GM23338 (cell line): ENCODE data around the gene OGA. TPM values are rescaled to one million over a fixed set of nuclear protein-coding genes. Genes with fewer than 3 reads are reported as not detected.

ENCODE experiments used
- ATAC-seq: fragments of 200-7000 bp; cut with Tn5 transposase; 3 replicates; pipeline ENCODE4 v1.9.1; 2020
- DNase-seq: peaks from one replicate; pipeline ENCODE4 v3.0.0-alpha.2; 2015; ENCODE audit warnings: low spot score
- H2AFZ ChIP-seq: fragments of 200-600 bp; sonication (generic); 2 replicates; pipeline ENCODE4 v1.8.0; 2016; ENCODE audit warnings: antibody characterized with exemption, mild to moderate bottlenecking, moderate library complexity
- H3F3A ChIP-seq: fragments of 200-600 bp; sonication (generic); replicated peaks from 2 replicates; pipeline ENCODE4 v1.8.0; 2017; ENCODE audit warnings: antibody characterized with exemption, mixed run types, low read depth
- H3K27ac ChIP-seq: fragments of 200-600 bp; sonication (generic); 2 replicates; pipeline ENCODE4 v1.6.1; 2016; ENCODE audit warnings: low read depth
- H3K27me3 ChIP-seq: fragments of 200-600 bp; sonication (generic); 2 replicates; pipeline ENCODE4 v1.8.0; 2016; ENCODE audit warnings: mild to moderate bottlenecking, mixed run types, moderate library complexity; ENCODE audit not compliant: insufficient read depth
- H3K36me3 ChIP-seq: fragments of 200-600 bp; sonication (generic); 2 replicates; pipeline ENCODE4 v1.8.0; 2016; ENCODE audit warnings: mild to moderate bottlenecking; ENCODE audit not compliant: insufficient read depth
- H3K4me1 ChIP-seq: fragments of 200-600 bp; sonication (generic); 2 replicates; pipeline ENCODE4 v1.8.0; 2016; ENCODE audit warnings: mild to moderate bottlenecking, moderate library complexity; ENCODE audit not compliant: insufficient read depth
- H3K4me2 ChIP-seq: fragments of 200-600 bp; sonication (generic); 2 replicates; pipeline ENCODE4 v1.7.1; 2017; ENCODE audit warnings: mixed run types
- H3K4me3 ChIP-seq: fragments of 200-600 bp; sonication (generic); 2 replicates; pipeline ENCODE4 v1.6.1; 2016; ENCODE audit warnings: mixed run types
- H3K79me2 ChIP-seq: fragments of 200-600 bp; sonication (generic); replicated peaks from 2 replicates; pipeline ENCODE4 v1.8.0; 2017; ENCODE audit warnings: mild to moderate bottlenecking; ENCODE audit not compliant: insufficient read depth
- H3K9me2 ChIP-seq: fragments of 200-600 bp; sonication (generic); 2 replicates; pipeline ENCODE4 v1.8.0; 2017; ENCODE audit not compliant: insufficient read depth
- H4K20me1 ChIP-seq: fragments of 200-600 bp; sonication (generic); replicated peaks from 2 replicates; pipeline ENCODE4 v1.8.0; 2017; ENCODE audit warnings: mild to moderate bottlenecking; ENCODE audit not compliant: insufficient read depth
- H3K27ac Mint-ChIP-seq: 2 replicates; pipeline ENCODE4 v1.8.0; 2020; ENCODE audit warnings: inconsistent platforms, mild to moderate bottlenecking, moderate library complexity, mixed read lengths
- H3K27me3 Mint-ChIP-seq: 3 replicates; pipeline ENCODE4 v1.8.0; 2022; ENCODE audit warnings: low read depth, mild to moderate bottlenecking, moderate library complexity, mixed read lengths, inconsistent platforms; ENCODE audit not compliant: insufficient read depth, poor library complexity
- H3K36me3 Mint-ChIP-seq: 3 replicates; pipeline ENCODE4 v1.8.0; 2021; ENCODE audit warnings: low read depth, mild to moderate bottlenecking, inconsistent platforms, moderate library complexity, mixed read lengths
- H3K4me1 Mint-ChIP-seq: 3 replicates; pipeline ENCODE4 v1.8.0; 2020; ENCODE audit warnings: mild to moderate bottlenecking, inconsistent platforms, mixed read lengths
- H3K4me3 Mint-ChIP-seq: 3 replicates; pipeline ENCODE4 v1.8.0; 2021; ENCODE audit warnings: moderate library complexity, mild to moderate bottlenecking, inconsistent platforms, mixed read lengths
- H3K9me3 Mint-ChIP-seq: 3 replicates; pipeline ENCODE4 v1.8.0; 2020; ENCODE audit warnings: moderate library complexity, mild to moderate bottlenecking, inconsistent platforms, mixed read lengths
- CREB1 ChIP-seq: fragments of 250-450 bp; sonication (Bioruptor Pico); IDR thresholded peaks from 2 replicates; pipeline ENCODE4 v1.5.0; 2020; ENCODE audit warnings: low read depth, mild to moderate bottlenecking, moderate library complexity
- EZH2phosphoT487 ChIP-seq: fragments of 200-600 bp; sonication (generic); IDR thresholded peaks from one replicate; pipeline ENCODE4 v1.8.1; 2018; ENCODE audit warnings: antibody characterized with exemption; ENCODE audit not compliant: unreplicated experiment
- JUNB ChIP-seq: IDR thresholded peaks from one replicate; pipeline ENCODE4 v1.6.1; 2016; ENCODE audit warnings: antibody characterized with exemption; ENCODE audit not compliant: unreplicated experiment
- NANOG ChIP-seq: IDR thresholded peaks from 2 replicates; pipeline ENCODE4 v1.6.1; 2016; ENCODE audit warnings: antibody characterized with exemption, borderline replicate concordance
- POLR2AphosphoS5 ChIP-seq: IDR thresholded peaks from 2 replicates; pipeline ENCODE4 v1.6.1; 2016; ENCODE audit warnings: antibody characterized with exemption, low read depth
- STAT1 ChIP-seq: IDR thresholded peaks from one replicate; pipeline ENCODE4 v1.6.1; 2016; ENCODE audit warnings: antibody characterized with exemption; ENCODE audit not compliant: unreplicated experiment
- ZNF331 ChIP-seq: fragments of 250-450 bp; sonication (Bioruptor Pico); IDR thresholded peaks from 2 replicates; pipeline ENCODE4 v1.5.0; 2020; ENCODE audit warnings: low read depth, mild to moderate bottlenecking, moderate library complexity
- polyA plus RNA-seq: library from polyadenylated mRNA; unstranded; fragments of >200 nt; fragmentation: Nextera tagmentation; extraction: Ambion mirVana; gene quantifications from 2 replicates; pipeline ENCODE4 v1.2.1, GENCODE V29; 2016
- total RNA-seq: library from RNA; depleted of rRNA; stranded (reverse); fragments of >200 nt; shearing (Covaris generic); gene quantifications from 2 replicates; pipeline ENCODE4 v1.2.3, GENCODE V29; 2014
- TF ChIP-seq, protein P1 (sequence below): fragments of 250-450 bp; sonication (Bioruptor Pico); IDR thresholded peaks from 2 replicates; pipeline ENCODE4 v1.5.0; 2020; ENCODE audit warnings: mild to moderate bottlenecking, moderate library complexity
- TF ChIP-seq, protein P2 (sequence below): IDR thresholded peaks from 2 replicates; pipeline ENCODE4 v1.6.1; 2016; ENCODE audit warnings: antibody characterized with exemption
- TF ChIP-seq, protein P3 (sequence below), 2 experiments: fragments of 200-600 bp in 1 of 2; sonication (generic) in 1 of 2; conservative IDR thresholded peaks; 2 replicates each; pipeline versions ENCODE4 v1.5.1 to v1.6.1; 2016 to 2017; ENCODE audit warnings: antibody characterized with exemption in 2 of 2, low read depth in 2 of 2, mild to moderate bottlenecking in 2 of 2, moderate library complexity in 1 of 2

The OGA gene
- total and polyA plus RNA-seq, 2 experiments from 2014 or later = 68.4 to 131 TPM

DNA sequence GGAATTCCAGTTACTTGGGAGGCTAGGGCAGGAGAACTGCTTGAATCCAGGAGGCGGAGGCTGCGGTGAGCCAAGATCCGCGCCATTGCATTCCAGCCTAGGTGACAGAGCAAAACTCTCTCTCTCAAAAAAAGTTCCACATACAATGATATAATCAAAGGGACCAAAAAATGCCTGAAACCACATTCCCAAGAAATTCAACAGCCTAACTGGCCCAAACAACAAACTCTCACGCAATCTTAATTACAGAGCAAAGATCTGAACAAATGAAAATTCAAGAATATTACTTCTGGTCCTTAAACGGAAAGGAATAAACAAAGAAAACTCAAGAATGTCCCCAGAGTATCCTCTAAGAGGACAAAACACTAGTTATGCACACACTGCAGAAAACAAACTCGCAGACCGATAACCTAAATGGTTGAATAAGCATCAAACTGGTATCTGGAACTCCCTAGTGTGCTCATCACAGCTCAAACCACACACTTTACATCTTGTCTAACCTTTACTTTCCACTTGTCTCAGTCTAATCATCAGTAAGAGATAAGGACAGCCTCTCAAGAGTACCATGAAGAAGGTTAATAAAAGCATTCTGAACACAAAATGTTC lies 3.7 kb downstream of the OGA start:
- no peaks in the 10 kb centered on the region for H3F3A ChIP-seq
- DNase-seq (no peak), ATAC-seq (no peak)
- H3K27me3 ChIP-seq = no peaks in the 10 kb centered on the region
- H3K79me2 ChIP-seq = peaks cover 86% of the 10 kb centered on the region
- no peak overlapping the region for H3K27ac ChIP-seq
- H3K4me2 ChIP-seq = peak overlapping the region; percentile 91
- Mint-ChIP-seq H3K27me3 (peaks cover 6% of the 10 kb centered on the region), H3K9me3 (no peaks in the 10 kb centered on the region; the same call in 2 of the 3 replicates), H3K27ac (peak overlapping the region; percentile 55; the same call in 1 of the 2 replicates), H3K36me3 (peaks cover 30% of the 10 kb centered on the region; the same call in 2 of the 3 replicates), H3K4me1 (peaks cover 25% of the 10 kb centered on the region; the same call in 2 of the 3 replicates), H3K4me3 (peak overlapping the region; percentile 86)
- peaks cover 67% of the 10 kb centered on the region for H4K20me1 ChIP-seq
- H3K9me2 ChIP-seq = no peaks in the 10 kb centered on the region
- H2AFZ ChIP-seq = no peak overlapping the region
- peak overlapping the region; percentile 88 for H3K4me3 ChIP-seq
- peaks cover 12% of the 10 kb centered on the region; the same call in 1 of the 2 replicates for H3K36me3 ChIP-seq
- no peak for TF ChIP-seq ZNF331
- no peak for TF ChIP-seq EZH2phosphoT487
- TF ChIP-seq, protein P1, sequence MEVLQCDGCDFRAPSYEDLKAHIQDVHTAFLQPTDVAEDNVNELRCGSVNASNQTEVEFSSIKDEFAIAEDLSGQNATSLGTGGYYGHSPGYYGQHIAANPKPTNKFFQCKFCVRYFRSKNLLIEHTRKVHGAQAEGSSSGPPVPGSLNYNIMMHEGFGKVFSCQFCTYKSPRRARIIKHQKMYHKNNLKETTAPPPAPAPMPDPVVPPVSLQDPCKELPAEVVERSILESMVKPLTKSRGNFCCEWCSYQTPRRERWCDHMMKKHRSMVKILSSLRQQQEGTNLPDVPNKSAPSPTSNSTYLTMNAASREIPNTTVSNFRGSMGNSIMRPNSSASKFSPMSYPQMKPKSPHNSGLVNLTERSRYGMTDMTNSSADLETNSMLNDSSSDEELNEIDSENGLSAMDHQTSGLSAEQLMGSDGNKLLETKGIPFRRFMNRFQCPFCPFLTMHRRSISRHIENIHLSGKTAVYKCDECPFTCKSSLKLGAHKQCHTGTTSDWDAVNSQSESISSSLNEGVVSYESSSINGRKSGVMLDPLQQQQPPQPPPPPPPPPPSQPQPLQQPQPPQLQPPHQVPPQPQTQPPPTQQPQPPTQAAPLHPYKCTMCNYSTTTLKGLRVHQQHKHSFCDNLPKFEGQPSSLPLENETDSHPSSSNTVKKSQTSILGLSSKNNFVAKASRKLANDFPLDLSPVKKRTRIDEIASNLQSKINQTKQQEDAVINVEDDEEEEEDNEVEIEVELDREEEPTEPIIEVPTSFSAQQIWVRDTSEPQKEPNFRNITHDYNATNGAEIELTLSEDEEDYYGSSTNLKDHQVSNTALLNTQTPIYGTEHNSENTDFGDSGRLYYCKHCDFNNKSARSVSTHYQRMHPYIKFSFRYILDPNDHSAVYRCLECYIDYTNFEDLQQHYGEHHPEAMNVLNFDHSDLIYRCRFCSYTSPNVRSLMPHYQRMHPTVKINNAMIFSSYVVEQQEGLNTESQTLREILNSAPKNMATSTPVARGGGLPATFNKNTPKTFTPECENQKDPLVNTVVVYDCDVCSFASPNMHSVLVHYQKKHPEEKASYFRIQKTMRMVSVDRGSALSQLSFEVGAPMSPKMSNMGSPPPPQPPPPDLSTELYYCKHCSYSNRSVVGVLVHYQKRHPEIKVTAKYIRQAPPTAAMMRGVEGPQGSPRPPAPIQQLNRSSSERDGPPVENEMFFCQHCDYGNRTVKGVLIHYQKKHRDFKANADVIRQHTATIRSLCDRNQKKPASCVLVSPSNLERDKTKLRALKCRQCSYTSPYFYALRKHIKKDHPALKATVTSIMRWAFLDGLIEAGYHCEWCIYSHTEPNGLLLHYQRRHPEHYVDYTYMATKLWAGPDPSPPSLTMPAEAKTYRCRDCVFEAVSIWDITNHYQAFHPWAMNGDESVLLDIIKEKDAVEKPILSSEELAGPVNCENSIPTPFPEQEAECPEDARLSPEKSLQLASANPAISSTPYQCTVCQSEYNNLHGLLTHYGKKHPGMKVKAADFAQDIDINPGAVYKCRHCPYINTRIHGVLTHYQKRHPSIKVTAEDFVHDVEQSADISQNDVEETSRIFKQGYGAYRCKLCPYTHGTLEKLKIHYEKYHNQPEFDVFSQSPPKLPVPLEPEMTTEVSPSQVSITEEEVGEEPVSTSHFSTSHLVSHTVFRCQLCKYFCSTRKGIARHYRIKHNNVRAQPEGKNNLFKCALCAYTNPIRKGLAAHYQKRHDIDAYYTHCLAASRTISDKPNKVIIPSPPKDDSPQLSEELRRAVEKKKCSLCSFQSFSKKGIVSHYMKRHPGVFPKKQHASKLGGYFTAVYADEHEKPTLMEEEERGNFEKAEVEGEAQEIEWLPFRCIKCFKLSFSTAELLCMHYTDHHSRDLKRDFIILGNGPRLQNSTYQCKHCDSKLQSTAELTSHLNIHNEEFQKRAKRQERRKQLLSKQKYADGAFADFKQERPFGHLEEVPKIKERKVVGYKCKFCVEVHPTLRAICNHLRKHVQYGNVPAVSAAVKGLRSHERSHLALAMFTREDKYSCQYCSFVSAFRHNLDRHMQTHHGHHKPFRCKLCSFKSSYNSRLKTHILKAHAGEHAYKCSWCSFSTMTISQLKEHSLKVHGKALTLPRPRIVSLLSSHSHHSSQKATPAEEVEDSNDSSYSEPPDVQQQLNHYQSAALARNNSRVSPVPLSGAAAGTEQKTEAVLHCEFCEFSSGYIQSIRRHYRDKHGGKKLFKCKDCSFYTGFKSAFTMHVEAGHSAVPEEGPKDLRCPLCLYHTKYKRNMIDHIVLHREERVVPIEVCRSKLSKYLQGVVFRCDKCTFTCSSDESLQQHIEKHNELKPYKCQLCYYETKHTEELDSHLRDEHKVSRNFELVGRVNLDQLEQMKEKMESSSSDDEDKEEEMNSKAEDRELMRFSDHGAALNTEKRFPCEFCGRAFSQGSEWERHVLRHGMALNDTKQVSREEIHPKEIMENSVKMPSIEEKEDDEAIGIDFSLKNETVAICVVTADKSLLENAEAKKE = no peak
- no peak for TF ChIP-seq NANOG
- TF ChIP-seq JUNB = no peak
- TF ChIP-seq POLR2AphosphoS5 = no peak
- TF ChIP-seq, protein P2, sequence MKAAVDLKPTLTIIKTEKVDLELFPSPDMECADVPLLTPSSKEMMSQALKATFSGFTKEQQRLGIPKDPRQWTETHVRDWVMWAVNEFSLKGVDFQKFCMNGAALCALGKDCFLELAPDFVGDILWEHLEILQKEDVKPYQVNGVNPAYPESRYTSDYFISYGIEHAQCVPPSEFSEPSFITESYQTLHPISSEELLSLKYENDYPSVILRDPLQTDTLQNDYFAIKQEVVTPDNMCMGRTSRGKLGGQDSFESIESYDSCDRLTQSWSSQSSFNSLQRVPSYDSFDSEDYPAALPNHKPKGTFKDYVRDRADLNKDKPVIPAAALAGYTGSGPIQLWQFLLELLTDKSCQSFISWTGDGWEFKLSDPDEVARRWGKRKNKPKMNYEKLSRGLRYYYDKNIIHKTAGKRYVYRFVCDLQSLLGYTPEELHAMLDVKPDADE = no peak
- no peak for TF ChIP-seq CREB1
- no peak for TF ChIP-seq STAT1
- TF ChIP-seq, protein P3, sequence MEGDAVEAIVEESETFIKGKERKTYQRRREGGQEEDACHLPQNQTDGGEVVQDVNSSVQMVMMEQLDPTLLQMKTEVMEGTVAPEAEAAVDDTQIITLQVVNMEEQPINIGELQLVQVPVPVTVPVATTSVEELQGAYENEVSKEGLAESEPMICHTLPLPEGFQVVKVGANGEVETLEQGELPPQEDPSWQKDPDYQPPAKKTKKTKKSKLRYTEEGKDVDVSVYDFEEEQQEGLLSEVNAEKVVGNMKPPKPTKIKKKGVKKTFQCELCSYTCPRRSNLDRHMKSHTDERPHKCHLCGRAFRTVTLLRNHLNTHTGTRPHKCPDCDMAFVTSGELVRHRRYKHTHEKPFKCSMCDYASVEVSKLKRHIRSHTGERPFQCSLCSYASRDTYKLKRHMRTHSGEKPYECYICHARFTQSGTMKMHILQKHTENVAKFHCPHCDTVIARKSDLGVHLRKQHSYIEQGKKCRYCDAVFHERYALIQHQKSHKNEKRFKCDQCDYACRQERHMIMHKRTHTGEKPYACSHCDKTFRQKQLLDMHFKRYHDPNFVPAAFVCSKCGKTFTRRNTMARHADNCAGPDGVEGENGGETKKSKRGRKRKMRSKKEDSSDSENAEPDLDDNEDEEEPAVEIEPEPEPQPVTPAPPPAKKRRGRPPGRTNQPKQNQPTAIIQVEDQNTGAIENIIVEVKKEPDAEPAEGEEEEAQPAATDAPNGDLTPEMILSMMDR (conservative IDR thresholded peaks at IDR 0.05; ENCODE audit: low read depth in 2 of 2) = no peak
- H3K4me1 ChIP-seq = peaks cover 24% of the 10 kb centered on the region
